HepG2 (cell line): ENCODE data around the gene CLP1. TPM values are rescaled to one million over a fixed set of nuclear protein-coding genes. Genes with fewer than 3 reads are reported as not detected.

ENCODE experiments used
- ARID2 ChIP-seq: sonication (generic); formaldehyde crosslinking; IDR thresholded peaks from 2 replicates; pipeline ENCODE4 v1.8.1; 2022; ENCODE audit warnings: mild to moderate bottlenecking, missing genetic modification reagents, borderline replicate concordance
- CREB1 ChIP-seq, 2 experiments: fragments of 450-650 bp in 1 of 2; IDR thresholded peaks; 2 replicates each; pipeline ENCODE4 v1.6.1; 2016 to 2017; ENCODE audit warnings: control low read depth in 1 of 2, mild to moderate bottlenecking in 1 of 2, missing compliant biosample characterization in 1 of 2, missing genetic modification characterization in 1 of 2
- GLI4 ChIP-seq: sonication (generic); formaldehyde crosslinking; IDR thresholded peaks from 2 replicates; pipeline ENCODE4 v1.5.1; 2020; ENCODE audit warnings: missing genetic modification reagents, mild to moderate bottlenecking, moderate library complexity, borderline replicate concordance
- MAFK ChIP-seq, 2 experiments: IDR thresholded peaks in 1 of 2; conservative IDR thresholded peaks in 1 of 2; 2 replicates each; pipeline ENCODE4 v1.6.1; 2011; ENCODE audit warnings: improper control_type of control experiment in 2 of 2, low read length in 2 of 2
- MAZ ChIP-seq, 2 experiments: sonication (generic) in 1 of 2; formaldehyde crosslinking in 1 of 2; IDR thresholded peaks; 2 replicates each; pipeline versions ENCODE4 v1.5.0 to v1.6.1; 2012 to 2020; ENCODE audit warnings: low read depth in 2 of 2, mild to moderate bottlenecking in 2 of 2, borderline replicate concordance in 1 of 2, improper control_type of control experiment in 1 of 2, low read length in 1 of 2, missing genetic modification reagents in 1 of 2, moderate library complexity in 1 of 2
- NFE2L1 ChIP-seq: sonication (generic); formaldehyde crosslinking; IDR thresholded peaks from 2 replicates; pipeline ENCODE4 v1.4.0; 2020; ENCODE audit warnings: missing genetic modification reagents, mild to moderate bottlenecking, borderline replicate concordance
- RAD21 ChIP-seq: fragments of 450-650 bp; formaldehyde crosslinking; IDR thresholded peaks from 2 replicates; pipeline ENCODE4 v1.5.0; 2020; ENCODE audit warnings: mild to moderate bottlenecking
- RXRB ChIP-seq: IDR thresholded peaks from 2 replicates; pipeline ENCODE4 v1.6.1; 2016; ENCODE audit warnings: borderline replicate concordance, missing genetic modification reagents, missing compliant biosample characterization
- SMAD9 ChIP-seq: sonication (generic); formaldehyde crosslinking; IDR thresholded peaks from 2 replicates; pipeline ENCODE4 v1.5.1; 2020; ENCODE audit warnings: mild to moderate bottlenecking, missing genetic modification reagents
- ZBTB42 ChIP-seq: sonication (generic); formaldehyde crosslinking; IDR thresholded peaks from 2 replicates; pipeline ENCODE4 v1.5.0; 2020; ENCODE audit warnings: mild to moderate bottlenecking, missing genetic modification reagents
- ZFY ChIP-seq: sonication (generic); formaldehyde crosslinking; IDR thresholded peaks from 2 replicates; pipeline ENCODE4 v1.4.0; 2020; ENCODE audit warnings: missing genetic modification reagents
- ZNF326 ChIP-seq: sonication (generic); formaldehyde crosslinking; IDR thresholded peaks from 2 replicates; pipeline ENCODE4 v1.4.0; 2020; ENCODE audit warnings: missing genetic modification reagents, borderline replicate concordance
- ZNF446 ChIP-seq: sonication (generic); formaldehyde crosslinking; IDR thresholded peaks from 2 replicates; pipeline ENCODE4 v1.5.0; 2020; ENCODE audit warnings: mild to moderate bottlenecking, missing genetic modification reagents
- ZNF670 ChIP-seq: sonication (generic); formaldehyde crosslinking; IDR thresholded peaks from 2 replicates; pipeline ENCODE4 v1.8.0; 2022; ENCODE audit warnings: mild to moderate bottlenecking, missing genetic modification reagents, borderline replicate concordance
- ZNF678 ChIP-seq: sonication (generic); formaldehyde crosslinking; IDR thresholded peaks from 2 replicates; pipeline ENCODE4 v1.4.0; 2020; ENCODE audit warnings: mild to moderate bottlenecking, missing genetic modification reagents
- ZNF788 ChIP-seq: sonication (generic); formaldehyde crosslinking; IDR thresholded peaks from 2 replicates; pipeline ENCODE4 v1.5.0; 2020; ENCODE audit warnings: mild to moderate bottlenecking, missing genetic modification reagents, borderline replicate concordance
- polyA plus RNA-seq, 8 experiments: library from polyadenylated mRNA; depleted of rRNA in 3 of 8; stranded (reverse) in 7 of 8; unstranded in 1 of 8; fragments of >200 nt; fragmentation: Illumina TruSeq in 4 of 8; extraction: Trizol in 4 of 8; gene quantifications; 2 replicates each; pipeline versions ENCODE4 v1.2.1 to v1.2.3, GENCODE V29; 2011 to 2016; ENCODE audit warnings: low read depth in 4 of 8, missing spikeins in 1 of 8, mixed read lengths in 1 of 8; ENCODE audit not compliant: insufficient read depth in 1 of 8
- total RNA-seq, 5 experiments: library from RNA; depleted of rRNA; stranded (reverse); fragments of >200 nt; fragmentation: Illumina TruSeq; extraction: Trizol; gene quantifications; 2 replicates each; pipeline ENCODE4 v1.2.3, GENCODE V29; 2016; ENCODE audit warnings: low read depth in 1 of 5
- TF ChIP-seq, protein P1 (sequence below): sonication (generic); formaldehyde crosslinking; conservative IDR thresholded peaks from 2 replicates; pipeline ENCODE4 v1.4.0; 2020; ENCODE audit warnings: missing genetic modification reagents
- TF ChIP-seq, protein P2 (sequence below): sonication (generic); formaldehyde crosslinking; IDR thresholded peaks from 2 replicates; pipeline ENCODE4 v1.8.1; 2023; ENCODE audit warnings: mild to moderate bottlenecking, missing genetic modification reagents
- TF ChIP-seq, protein P3 (sequence below): IDR thresholded peaks from 2 replicates; pipeline ENCODE4 v1.6.1; 2016; ENCODE audit warnings: low read depth
- TF ChIP-seq, protein P4 (sequence below): sonication (generic); formaldehyde crosslinking; IDR thresholded peaks from 2 replicates; pipeline ENCODE4 v1.4.0; 2020; ENCODE audit warnings: mild to moderate bottlenecking, low read depth, missing genetic modification reagents
- TF ChIP-seq, protein P5 (sequence below): sonication (generic); formaldehyde crosslinking; IDR thresholded peaks from 2 replicates; pipeline ENCODE4 v1.5.1; 2020; ENCODE audit warnings: mild to moderate bottlenecking, missing genetic modification reagents, moderate library complexity

The CLP1 gene
- total and polyA plus RNA-seq, 2 of the 13 experiments (the other 11 are each of a cell fraction or from before 2014, with no cell fraction given): 14.6 to 24.8 TPM

DNA sequence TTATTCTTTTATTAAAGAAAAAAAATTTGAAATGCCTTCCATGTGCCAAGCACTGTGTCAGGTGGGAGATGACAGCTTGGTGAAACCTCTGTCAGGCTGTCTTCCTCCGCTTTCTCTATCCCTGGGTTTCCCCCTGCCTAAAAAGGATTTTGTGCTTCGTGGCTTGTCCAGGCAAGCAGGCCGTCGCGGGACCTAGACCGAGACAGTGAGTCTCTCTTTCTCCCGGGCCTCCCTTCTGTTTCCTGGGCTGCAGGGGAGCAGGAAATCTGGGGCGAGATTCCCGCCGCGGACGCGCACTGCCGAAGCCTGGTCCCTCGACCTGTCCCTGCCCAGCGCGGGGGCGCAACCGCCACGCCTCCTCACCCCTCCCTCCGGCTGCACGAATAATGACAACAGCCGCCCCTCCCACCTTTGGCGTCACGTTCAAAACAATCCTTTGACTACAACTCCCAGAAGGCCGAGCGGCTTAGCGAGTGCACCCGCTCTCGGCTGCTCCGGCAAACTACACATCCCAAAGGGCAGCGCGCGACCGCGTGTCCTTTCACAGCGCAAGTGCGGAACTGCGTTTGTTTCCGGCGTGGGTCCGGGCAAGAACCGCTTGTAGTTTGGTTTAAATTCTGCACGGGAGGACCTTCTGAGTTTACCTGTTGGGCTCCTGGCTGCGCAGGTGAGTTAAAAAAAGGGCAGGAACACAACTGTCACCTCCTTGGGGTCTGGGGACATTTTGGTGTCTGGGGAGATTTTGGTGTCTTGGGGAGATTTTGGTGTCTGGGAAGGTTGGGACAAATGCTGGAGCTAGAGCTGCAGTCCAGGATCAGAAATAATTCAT lies at the start of gene CLP1 (continued):
- TF ChIP-seq MAZ (IDR thresholded peaks at IDR 0.05; ENCODE audit: borderline replicate concordance, low read depth, low read length) (peak; percentile 92), MAZ (CRISPR knock-in tag; IDR thresholded peaks at IDR 0.05; ENCODE audit: low read depth) (peak; percentile 93), CREB1 (IDR thresholded peaks at IDR 0.05) (peak; percentile 86), CREB1 (CRISPR knock-in tag; IDR thresholded peaks at IDR 0.05) (peak; percentile 97), ZNF326 (CRISPR knock-in tag) (no peak), RAD21 (CRISPR knock-in tag) (no peak), RXRB (peak; percentile 59; the same call in 1 of the 2 replicates), ZNF670 (CRISPR knock-in tag) (no peak), SMAD9 (CRISPR knock-in tag) (peak; percentile 73; the same call in 1 of the 2 replicates), ARID2 (peak; percentile 34; the same call in 1 of the 2 replicates), MAFK (conservative IDR thresholded peaks at IDR 0.05 in 1 of 2, IDR thresholded peaks at IDR 0.05 in 1 of 2; ENCODE audit: low read length in 2 of 2) (no peak), ZNF446 (CRISPR knock-in tag) (no peak), ZBTB42 (CRISPR knock-in tag) (no peak), ZFY (CRISPR knock-in tag) (peak; percentile 73), NFE2L1 (CRISPR knock-in tag) (no peak), ZNF788 (CRISPR knock-in tag) (peak; percentile 85; the same call in 1 of the 2 replicates), GLI4 (no peak), ZNF678 (CRISPR knock-in tag) (no peak)
- TF ChIP-seq, protein P1, sequence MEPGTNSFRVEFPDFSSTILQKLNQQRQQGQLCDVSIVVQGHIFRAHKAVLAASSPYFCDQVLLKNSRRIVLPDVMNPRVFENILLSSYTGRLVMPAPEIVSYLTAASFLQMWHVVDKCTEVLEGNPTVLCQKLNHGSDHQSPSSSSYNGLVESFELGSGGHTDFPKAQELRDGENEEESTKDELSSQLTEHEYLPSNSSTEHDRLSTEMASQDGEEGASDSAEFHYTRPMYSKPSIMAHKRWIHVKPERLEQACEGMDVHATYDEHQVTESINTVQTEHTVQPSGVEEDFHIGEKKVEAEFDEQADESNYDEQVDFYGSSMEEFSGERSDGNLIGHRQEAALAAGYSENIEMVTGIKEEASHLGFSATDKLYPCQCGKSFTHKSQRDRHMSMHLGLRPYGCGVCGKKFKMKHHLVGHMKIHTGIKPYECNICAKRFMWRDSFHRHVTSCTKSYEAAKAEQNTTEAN: no peak
- TF ChIP-seq, protein P2, sequence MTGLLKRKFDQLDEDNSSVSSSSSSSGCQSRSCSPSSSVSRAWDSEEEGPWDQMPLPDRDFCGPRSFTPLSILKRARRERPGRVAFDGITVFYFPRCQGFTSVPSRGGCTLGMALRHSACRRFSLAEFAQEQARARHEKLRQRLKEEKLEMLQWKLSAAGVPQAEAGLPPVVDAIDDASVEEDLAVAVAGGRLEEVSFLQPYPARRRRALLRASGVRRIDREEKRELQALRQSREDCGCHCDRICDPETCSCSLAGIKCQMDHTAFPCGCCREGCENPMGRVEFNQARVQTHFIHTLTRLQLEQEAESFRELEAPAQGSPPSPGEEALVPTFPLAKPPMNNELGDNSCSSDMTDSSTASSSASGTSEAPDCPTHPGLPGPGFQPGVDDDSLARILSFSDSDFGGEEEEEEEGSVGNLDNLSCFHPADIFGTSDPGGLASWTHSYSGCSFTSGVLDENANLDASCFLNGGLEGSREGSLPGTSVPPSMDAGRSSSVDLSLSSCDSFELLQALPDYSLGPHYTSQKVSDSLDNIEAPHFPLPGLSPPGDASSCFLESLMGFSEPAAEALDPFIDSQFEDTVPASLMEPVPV (CRISPR knock-in tag): peak; percentile 77
- TF ChIP-seq, protein P3, sequence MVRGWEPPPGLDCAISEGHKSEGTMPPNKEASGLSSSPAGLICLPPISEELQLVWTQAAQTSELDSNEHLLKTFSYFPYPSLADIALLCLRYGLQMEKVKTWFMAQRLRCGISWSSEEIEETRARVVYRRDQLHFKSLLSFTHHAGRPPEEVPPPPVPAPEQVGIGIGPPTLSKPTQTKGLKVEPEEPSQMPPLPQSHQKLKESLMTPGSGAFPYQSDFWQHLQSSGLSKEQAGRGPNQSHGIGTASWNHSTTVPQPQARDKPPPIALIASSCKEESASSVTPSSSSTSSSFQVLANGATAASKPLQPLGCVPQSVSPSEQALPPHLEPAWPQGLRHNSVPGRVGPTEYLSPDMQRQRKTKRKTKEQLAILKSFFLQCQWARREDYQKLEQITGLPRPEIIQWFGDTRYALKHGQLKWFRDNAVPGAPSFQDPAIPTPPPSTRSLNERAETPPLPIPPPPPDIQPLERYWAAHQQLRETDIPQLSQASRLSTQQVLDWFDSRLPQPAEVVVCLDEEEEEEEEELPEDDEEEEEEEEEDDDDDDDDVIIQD (CRISPR knock-in tag): peak; percentile 56; the same call in 1 of the 2 replicates
- TF ChIP-seq, protein P4, sequence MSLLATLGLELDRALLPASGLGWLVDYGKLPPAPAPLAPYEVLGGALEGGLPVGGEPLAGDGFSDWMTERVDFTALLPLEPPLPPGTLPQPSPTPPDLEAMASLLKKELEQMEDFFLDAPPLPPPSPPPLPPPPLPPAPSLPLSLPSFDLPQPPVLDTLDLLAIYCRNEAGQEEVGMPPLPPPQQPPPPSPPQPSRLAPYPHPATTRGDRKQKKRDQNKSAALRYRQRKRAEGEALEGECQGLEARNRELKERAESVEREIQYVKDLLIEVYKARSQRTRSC (CRISPR knock-in tag): no peak
- TF ChIP-seq, protein P5, sequence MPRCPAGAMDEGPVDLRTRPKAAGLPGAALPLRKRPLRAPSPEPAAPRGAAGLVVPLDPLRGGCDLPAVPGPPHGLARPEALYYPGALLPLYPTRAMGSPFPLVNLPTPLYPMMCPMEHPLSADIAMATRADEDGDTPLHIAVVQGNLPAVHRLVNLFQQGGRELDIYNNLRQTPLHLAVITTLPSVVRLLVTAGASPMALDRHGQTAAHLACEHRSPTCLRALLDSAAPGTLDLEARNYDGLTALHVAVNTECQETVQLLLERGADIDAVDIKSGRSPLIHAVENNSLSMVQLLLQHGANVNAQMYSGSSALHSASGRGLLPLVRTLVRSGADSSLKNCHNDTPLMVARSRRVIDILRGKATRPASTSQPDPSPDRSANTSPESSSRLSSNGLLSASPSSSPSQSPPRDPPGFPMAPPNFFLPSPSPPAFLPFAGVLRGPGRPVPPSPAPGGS (CRISPR knock-in tag): 0 out of 2 replicates have a peak, but pooled peaks have one; percentile 33
